Measurements from ENCODE around the gene ICA1L.
"Not testable (repeated sequence)": the region's sequence is repeated elsewhere in the genome, so short reads cannot be mapped to it uniquely, and the experiment has no call there.

Gene ICA1L

GRCh38 chr2:202871300-202872141 is at the start of gene ICA1L:
Gene ICA1L, minus strand, starts transcription at chr2:202871766. Its CDS starts 42,757 bp downstream, at chr2:202829009.
- DNase-seq (ENCODE audit: low read depth, low spot score): no peak

GRCh38 chr2:202918860-202919259 is 47.3 kb upstream of the ICA1L start:
- DNase-seq (ENCODE audit: low read depth, low spot score): no peak

- not testable (repeated sequence) for DNase-seq (ENCODE audit: low read depth, low spot score)
Measured at GRCh38 chr2:202912342-202913201, 41.0 kb upstream of the ICA1L start.

- DNase-seq (ENCODE audit: low read depth, low spot score): peak; percentile 75
Measured at GRCh38 chr2:202911512-202912341, 40.2 kb upstream of the ICA1L start, which contains the start of the genes CARF and WDR12. Gene CARF, plus strand, starts transcription at chr2:202912275. Its CDS starts 29,628 bp downstream, at chr2:202941903. Gene WDR12, minus strand, starts transcription at chr2:202911673. Its CDS starts 197 bp downstream, at chr2:202911476.

GRCh38 chr2:202911203-202911511 is 39.6 kb upstream of the ICA1L start:
- no peak for DNase-seq (ENCODE audit: low read depth, low spot score)

- DNase-seq (ENCODE audit: low read depth, low spot score): no peak
Measured at GRCh38 chr2:202910698-202911097, 39.1 kb upstream of the ICA1L start.

- DNase-seq (ENCODE audit: low read depth, low spot score): not testable (repeated sequence)
Measured at GRCh38 chr2:202910250-202910649, 38.7 kb upstream of the ICA1L start.

- no peak for DNase-seq (ENCODE audit: low read depth, low spot score)
Measured at GRCh38 chr2:202909394-202910192, 38.0 kb upstream of the ICA1L start.

GRCh38 chr2:202908186-202908585 is 36.6 kb upstream of the ICA1L start:
- DNase-seq (ENCODE audit: low read depth, low spot score): no peak

GRCh38 chr2:202905507-202905906 is 33.9 kb upstream of the ICA1L start:
- not testable (repeated sequence) for DNase-seq (ENCODE audit: low read depth, low spot score)

GRCh38 chr2:202885190-202885589 is 13.6 kb upstream of the ICA1L start:
- DNase-seq (ENCODE audit: low read depth, low spot score): no peak

GRCh38 chr2:202883987-202884675 is 12.6 kb upstream of the ICA1L start:
- DNase-seq (ENCODE audit: low read depth, low spot score): no peak

GRCh38 chr2:202881570-202881969 is 10.0 kb upstream of the ICA1L start:
- DNase-seq (ENCODE audit: low read depth, low spot score): no peak

GRCh38 chr2:202877699-202878098 is 6.1 kb upstream of the ICA1L start:
- no peak for DNase-seq (ENCODE audit: low read depth, low spot score)

GRCh38 chr2:202870431-202871299 is 901 bp downstream of the ICA1L start:
- DNase-seq (ENCODE audit: low read depth, low spot score): peak; percentile 78

- DNase-seq (ENCODE audit: low read depth, low spot score): no peak
Measured at GRCh38 chr2:202861987-202862386, 9.6 kb downstream of the ICA1L start.

- no peak for DNase-seq (ENCODE audit: low read depth, low spot score)
Measured at GRCh38 chr2:202858601-202859000, 13.0 kb downstream of the ICA1L start.

- DNase-seq (ENCODE audit: low read depth, low spot score): not testable (repeated sequence)
Measured at GRCh38 chr2:202849343-202849742, 22.2 kb downstream of the ICA1L start.

- no peak for DNase-seq (ENCODE audit: low read depth, low spot score)
Measured at GRCh38 chr2:202848813-202849212, 22.8 kb downstream of the ICA1L start.

All from iPS DF 19.7 (cell line).